BJ (cell line): ENCODE data around the gene RPL36. TPM values are rescaled to one million over a fixed set of nuclear protein-coding genes. Genes with fewer than 3 reads are reported as not detected.
"Not testable (repeated sequence)": the region's sequence is repeated elsewhere in the genome, so short reads cannot be mapped to it uniquely, and the experiment has no call there.

Experiments used
- CTCF ChIA-PET: fragments of 350-600 bp; formaldehyde crosslinking; extraction: SDS; loops from one replicate; lab custom pipeline; 2021; ENCODE audit warnings: antibody characterized with exemption, inconsistent platforms; lab: Yijun Ruan, JAX
- POLR2A ChIA-PET: fragments of 300-600 bp; sonication (Branson Sonifier 250); formaldehyde crosslinking; extraction: SDS; loops from one replicate; lab custom pipeline; 2021; ENCODE audit warnings: antibody characterized with exemption; lab: Charles Lee
- DNase-seq: peaks from one replicate; pipeline ENCODE4 v3.0.0-alpha.2; 2011; ENCODE audit warnings: low read depth
- H3K27me3 ChIP-seq: 2 replicates; pipeline ENCODE4 v1.6.0; 2011; ENCODE audit warnings: low read length; ENCODE audit not compliant: control insufficient read depth, insufficient read depth
- H3K36me3 ChIP-seq: 2 replicates; pipeline ENCODE4 v1.5.1; 2011; ENCODE audit warnings: low read length; ENCODE audit not compliant: control insufficient read depth, insufficient read depth
- H3K4me3 ChIP-seq: 2 replicates; pipeline ENCODE4 v1.5.1; 2011; ENCODE audit warnings: low read depth, mild to moderate bottlenecking, control low read depth, low read length
- polyA plus RNA-seq: library from polyadenylated mRNA; depleted of rRNA; stranded (reverse); fragments of >200 nt; gene quantifications from 2 replicates; pipeline ENCODE4 v1.2.3, GENCODE V29; 2011
- TF ChIP-seq, protein P1 (sequence below): IDR thresholded peaks from 2 replicates; pipeline ENCODE4 v1.5.1; 2011; ENCODE audit warnings: low read depth, mild to moderate bottlenecking, control low read depth, inconsistent platforms, low read length, moderate library complexity; ENCODE audit not compliant: insufficient read depth

The RPL36 gene
- polyA plus RNA-seq, 1 experiment = 912 TPM

DNA sequence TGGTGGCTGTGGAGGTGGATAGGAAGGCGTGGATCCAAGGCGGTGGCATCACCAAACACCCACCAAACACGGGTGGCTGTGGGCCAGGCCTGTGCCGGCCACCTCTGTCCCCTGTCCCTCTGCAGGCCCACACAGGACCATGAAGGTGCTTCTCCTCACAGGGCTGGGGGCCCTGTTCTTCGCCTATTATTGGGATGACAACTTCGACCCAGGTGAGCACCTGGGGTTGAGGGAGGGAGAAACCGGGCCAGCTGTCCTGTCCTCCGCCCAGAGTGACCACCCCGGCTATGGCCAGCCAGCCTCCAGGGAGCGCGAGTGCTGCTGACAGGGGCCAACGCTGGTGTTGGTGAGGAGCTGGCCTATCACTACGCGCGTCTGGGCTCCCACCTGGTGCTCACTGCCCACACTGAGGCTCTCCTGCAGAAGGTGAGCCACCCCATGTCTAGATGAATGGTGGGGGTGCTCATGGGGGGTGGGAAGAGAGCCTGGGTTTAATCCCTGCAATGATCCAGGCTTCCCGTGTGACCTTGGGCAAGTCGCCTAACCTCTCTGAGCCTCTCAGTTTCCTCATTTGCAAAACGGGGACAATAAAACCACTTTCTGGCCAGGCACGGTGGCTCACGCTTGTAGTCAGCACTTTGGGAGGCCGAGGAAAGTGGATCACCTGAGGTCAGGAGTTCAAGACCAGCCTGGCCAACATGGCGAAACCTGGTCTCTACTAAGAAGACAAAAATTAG, 5.2 kb upstream of the RPL36 start:
- no peak for DNase-seq
- no peaks in the 10 kb centered on the region for H3K36me3 ChIP-seq
- ChIA-PET POLR2A (no interaction called here), CTCF (no interaction called here)
- TF ChIP-seq, protein P1, sequence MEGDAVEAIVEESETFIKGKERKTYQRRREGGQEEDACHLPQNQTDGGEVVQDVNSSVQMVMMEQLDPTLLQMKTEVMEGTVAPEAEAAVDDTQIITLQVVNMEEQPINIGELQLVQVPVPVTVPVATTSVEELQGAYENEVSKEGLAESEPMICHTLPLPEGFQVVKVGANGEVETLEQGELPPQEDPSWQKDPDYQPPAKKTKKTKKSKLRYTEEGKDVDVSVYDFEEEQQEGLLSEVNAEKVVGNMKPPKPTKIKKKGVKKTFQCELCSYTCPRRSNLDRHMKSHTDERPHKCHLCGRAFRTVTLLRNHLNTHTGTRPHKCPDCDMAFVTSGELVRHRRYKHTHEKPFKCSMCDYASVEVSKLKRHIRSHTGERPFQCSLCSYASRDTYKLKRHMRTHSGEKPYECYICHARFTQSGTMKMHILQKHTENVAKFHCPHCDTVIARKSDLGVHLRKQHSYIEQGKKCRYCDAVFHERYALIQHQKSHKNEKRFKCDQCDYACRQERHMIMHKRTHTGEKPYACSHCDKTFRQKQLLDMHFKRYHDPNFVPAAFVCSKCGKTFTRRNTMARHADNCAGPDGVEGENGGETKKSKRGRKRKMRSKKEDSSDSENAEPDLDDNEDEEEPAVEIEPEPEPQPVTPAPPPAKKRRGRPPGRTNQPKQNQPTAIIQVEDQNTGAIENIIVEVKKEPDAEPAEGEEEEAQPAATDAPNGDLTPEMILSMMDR = no peak
- H3K27me3 ChIP-seq = no peaks in the 10 kb centered on the region
- H3K4me3 ChIP-seq = no peak overlapping the region

DNA sequence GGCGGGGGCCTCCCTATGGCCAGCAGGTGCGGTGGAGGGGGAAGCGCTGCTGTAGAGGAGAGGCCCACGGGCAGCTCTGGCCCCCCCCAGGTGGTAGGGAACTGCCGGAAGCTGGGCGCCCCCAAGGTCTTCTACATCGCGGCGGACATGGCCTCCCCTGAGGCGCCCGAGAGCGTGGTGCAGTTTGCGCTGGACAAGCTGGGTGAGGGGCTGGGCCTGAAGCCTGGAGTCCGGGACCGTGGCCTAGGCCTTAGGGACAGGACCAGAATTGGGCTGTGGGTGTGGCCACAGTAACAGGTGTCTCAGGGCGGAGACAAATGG, 3.8 kb upstream of the RPL36 start:
- peak overlapping the region; percentile 56 for H3K4me3 ChIP-seq
- no peak for DNase-seq
- H3K27me3 ChIP-seq = no peaks in the 10 kb centered on the region
- TF ChIP-seq, protein P1 = no peak
- CTCF ChIA-PET = interaction anchor here (0.6 to 2.1 kb wide), 8 partner anchors 10 to 138 kb away, joined by 3 to 11 read pairs (median 4); no protein-coding TSS in a partner anchor
- POLR2A ChIA-PET = interaction anchor here (1.2 kb wide), 1 partner anchor 32 kb away, joined by 7 read pairs; no protein-coding TSS in a partner anchor
- peaks cover 5% of the 10 kb centered on the region for H3K36me3 ChIP-seq

DNA sequence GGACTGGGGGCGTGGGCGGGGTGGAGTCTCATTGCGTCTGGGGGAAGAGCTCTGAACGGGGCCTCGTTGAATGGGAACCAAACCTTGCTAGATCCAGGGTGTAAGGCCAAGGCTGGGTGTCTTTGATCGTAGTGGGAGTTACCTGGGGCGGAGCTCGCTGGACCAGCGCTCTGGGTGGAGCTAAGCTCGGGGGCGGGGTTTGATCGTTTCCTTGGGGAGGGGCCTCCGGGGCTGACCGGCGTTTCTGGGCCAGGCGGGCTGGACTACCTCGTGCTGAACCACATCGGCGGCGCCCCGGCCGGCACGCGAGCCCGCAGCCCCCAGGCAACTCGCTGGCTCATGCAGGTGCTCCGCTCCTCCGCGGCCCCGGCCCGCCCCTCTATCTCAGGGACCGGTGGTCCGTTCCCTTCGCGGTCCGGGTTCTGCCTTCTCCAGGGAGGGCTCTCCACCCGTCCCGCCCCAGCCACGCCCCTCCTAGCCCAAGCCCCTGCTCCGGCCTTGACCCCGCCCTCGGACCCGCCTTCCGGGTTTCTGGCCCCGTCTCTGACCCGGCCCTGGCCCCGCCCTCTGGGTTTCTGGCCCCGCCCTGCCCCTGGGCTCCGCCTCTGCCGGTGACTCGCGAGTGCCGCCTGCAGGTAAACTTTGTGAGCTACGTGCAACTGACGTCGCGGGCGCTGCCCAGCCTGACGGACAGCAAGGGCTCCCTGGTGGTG, 3.3 kb upstream of the RPL36 start:
- peak; percentile 47 for DNase-seq
- peak overlapping the region; percentile 56 for H3K4me3 ChIP-seq
- ChIA-PET CTCF (interaction anchor here (0.6 to 2.1 kb wide), 16 partner anchors 8 to 281 kb away, joined by 3 to 11 read pairs (median 4); partner anchors contain the start of genes CATSPERD, LONP1, SAFB and SAFB2), POLR2A (interaction anchor here (1.0 to 1.2 kb wide), 2 partner anchors 32 to 33 kb away, joined by 4 to 7 read pairs; partner anchors contain the start of genes CATSPERD and LONP1)
- no peaks in the 10 kb centered on the region for H3K27me3 ChIP-seq
- peaks cover 8% of the 10 kb centered on the region for H3K36me3 ChIP-seq
- TF ChIP-seq, protein P1 = peak; percentile 98

DNA sequence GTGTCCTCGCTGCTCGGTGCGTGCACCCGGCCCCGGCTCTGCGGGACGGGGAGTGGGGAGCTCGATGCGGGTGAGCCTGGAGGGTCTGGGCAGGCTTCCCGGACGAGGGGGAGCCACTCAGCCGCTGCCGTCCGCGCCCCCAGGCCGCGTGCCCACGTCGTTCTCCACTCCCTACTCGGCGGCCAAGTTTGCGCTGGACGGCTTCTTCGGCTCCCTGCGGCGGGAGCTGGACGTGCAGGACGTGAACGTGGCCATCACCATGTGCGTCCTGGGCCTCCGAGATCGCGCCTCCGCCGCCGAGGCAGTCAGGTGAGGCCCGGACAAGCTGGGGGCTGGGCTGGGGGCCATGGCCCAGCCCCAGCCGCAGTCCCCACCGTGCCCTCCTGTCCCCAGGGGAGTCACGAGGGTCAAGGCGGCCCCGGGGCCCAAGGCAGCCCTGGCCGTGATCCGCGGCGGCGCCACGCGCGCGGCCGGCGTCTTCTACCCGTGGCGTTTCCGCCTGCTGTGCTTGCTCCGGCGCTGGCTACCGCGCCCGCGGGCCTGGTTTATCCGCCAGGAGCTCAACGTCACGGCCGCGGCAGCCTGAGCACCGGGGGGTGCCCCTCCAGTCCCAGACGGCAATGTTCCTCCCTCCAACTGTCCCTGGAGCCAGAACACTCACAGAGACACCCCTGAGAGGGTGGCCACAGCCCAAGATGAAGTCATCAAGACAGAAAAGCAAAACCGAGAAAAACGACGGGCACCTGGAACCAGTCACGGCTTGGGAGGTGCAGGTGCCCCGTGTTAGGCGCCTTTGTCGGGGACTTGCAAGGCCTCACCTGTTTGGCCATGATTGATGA, 2.5 kb upstream of the RPL36 start:
- peak overlapping the region; percentile 56 for H3K4me3 ChIP-seq
- TF ChIP-seq, protein P1 = no peak
- H3K27me3 ChIP-seq = no peaks in the 10 kb centered on the region
- H3K36me3 ChIP-seq = peaks cover 15% of the 10 kb centered on the region
- ChIA-PET CTCF (interaction anchor here (0.6 to 2.1 kb wide), 15 partner anchors 9 to 711 kb away, joined by 3 to 11 read pairs (median 4); partner anchors contain the start of genes CATSPERD, LONP1, SAFB and SAFB2), POLR2A (interaction anchor here (1.0 to 1.2 kb wide), 2 partner anchors 31 to 33 kb away, joined by 4 to 7 read pairs; partner anchors contain the start of genes CATSPERD and LONP1)
- DNase-seq = no peak

DNA sequence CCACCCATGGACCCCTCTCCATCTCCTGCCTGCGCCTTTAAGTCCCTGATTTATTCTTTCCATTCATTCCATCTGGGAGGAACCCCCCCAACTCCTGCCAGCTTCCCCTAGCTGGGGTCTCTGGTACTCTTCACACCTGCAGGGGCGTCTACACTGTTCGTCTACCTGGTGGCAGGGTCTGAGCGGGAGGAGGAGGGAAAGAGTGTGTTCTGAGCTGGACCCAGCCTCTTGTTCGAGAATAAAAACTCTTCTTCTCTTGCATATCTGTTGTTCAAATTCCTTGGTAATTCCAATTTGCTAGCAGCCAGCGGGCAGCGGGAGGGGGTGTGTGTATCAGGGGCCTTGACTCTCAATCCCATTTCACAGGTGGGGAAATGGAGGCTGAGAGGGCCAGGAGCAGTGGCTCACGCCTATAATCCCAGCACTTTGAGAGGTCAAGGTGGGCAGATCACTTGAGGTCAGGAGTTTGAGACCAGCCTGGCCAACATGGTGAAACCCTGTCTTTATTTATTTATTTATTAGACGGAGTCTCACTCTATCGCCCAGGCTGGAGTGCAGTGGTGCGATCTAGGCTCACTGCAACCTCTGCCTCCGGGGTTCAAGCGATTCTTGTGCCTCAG, 1.7 kb upstream of the RPL36 start:
- H3K27me3 ChIP-seq, DNase-seq, POLR2A ChIA-PET, H3K4me3 ChIP-seq: not testable (repeated sequence)
- CTCF ChIA-PET = interaction anchor here (1.7 to 2.6 kb wide), 4 partner anchors 12 to 67 kb away, joined by 5 to 11 read pairs (median 8); no protein-coding TSS in a partner anchor
- H3K36me3 ChIP-seq = peaks cover 22% of the 10 kb centered on the region
